ENCODE measurements around the gene ARIH2.

ARIH2 gene

DNA sequence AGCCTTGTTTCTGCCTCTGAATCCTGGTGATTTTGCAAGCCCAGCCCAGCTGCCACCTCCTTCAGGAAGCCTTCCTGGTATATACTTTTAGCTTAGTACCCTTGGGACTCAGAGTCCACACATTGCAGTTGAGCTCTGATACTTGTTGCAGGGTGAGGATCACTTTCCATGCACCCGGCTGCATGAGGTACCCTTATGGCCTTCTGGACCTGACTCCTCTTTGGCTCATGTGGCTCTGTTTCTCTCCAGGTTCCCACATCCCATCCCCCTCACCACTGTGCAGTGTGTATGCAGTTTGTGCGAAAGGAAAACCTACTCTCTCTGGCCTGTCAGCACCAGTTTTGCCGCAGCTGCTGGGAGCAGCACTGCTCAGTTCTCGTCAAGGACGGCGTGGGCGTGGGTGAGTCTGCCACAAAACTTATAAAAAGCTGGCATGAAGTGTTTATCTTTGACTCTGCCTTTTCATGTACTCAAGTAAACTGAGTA is 48.3 kb downstream of the ARIH2 start:
- Histone ChIP-seq H3K4me3 (ENCODE audit: low read length) (no peak overlapping the region), H3K27me3 (replicated peaks; ENCODE audit: insufficient read depth, low read length) (no peaks in the 10 kb centered on the region), H3K27ac (ENCODE audit: low read length) (peak overlapping the region; percentile 42; the same call in 1 of the 2 replicates), H3K4me1 (ENCODE audit: low read length) (peaks cover 9% of the 10 kb centered on the region; the same call in 1 of the 2 replicates), H4K20me1 (ENCODE audit: insufficient read depth, low read length) (0 out of 2 replicates have a peak, but pooled peaks cover 4% of the 10 kb centered on the region), H2AFZ (ENCODE audit: low read length) (no peak overlapping the region), H3F3A (ENCODE audit: insufficient read depth, low read length) (peaks cover 5% of the 10 kb centered on the region; the same call in 1 of the 2 replicates), H3K9me2 (replicated peaks; ENCODE audit: insufficient read depth, low read length) (no peaks in the 10 kb centered on the region), H3K4me2 (ENCODE audit: low read depth, low read length) (no peak overlapping the region), H3K9me3 (replicated peaks; ENCODE audit: insufficient read depth, low read length) (no peaks in the 10 kb centered on the region), H3K36me3 (replicated peaks; ENCODE audit: insufficient read depth, low read length) (peaks cover 3% of the 10 kb centered on the region; the same call in 1 of the 2 replicates), H3K79me2 (ENCODE audit: low read length) (peaks cover 3% of the 10 kb centered on the region; the same call in 1 of the 2 replicates), H3K9ac (ENCODE audit: low read length) (no peak overlapping the region)
- TF ChIP-seq, protein P1, sequence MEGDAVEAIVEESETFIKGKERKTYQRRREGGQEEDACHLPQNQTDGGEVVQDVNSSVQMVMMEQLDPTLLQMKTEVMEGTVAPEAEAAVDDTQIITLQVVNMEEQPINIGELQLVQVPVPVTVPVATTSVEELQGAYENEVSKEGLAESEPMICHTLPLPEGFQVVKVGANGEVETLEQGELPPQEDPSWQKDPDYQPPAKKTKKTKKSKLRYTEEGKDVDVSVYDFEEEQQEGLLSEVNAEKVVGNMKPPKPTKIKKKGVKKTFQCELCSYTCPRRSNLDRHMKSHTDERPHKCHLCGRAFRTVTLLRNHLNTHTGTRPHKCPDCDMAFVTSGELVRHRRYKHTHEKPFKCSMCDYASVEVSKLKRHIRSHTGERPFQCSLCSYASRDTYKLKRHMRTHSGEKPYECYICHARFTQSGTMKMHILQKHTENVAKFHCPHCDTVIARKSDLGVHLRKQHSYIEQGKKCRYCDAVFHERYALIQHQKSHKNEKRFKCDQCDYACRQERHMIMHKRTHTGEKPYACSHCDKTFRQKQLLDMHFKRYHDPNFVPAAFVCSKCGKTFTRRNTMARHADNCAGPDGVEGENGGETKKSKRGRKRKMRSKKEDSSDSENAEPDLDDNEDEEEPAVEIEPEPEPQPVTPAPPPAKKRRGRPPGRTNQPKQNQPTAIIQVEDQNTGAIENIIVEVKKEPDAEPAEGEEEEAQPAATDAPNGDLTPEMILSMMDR (IDR thresholded peaks at IDR 0.05; ENCODE audit: low read length): no peak
- TF ChIP-seq EZH2phosphoT487 (IDR thresholded peaks at IDR 0.05; ENCODE audit: low read length) (no peak), EZH2 (optimal IDR thresholded peaks at IDR 0.05; ENCODE audit: low read depth, low read length) (no peak)
- no peak for DNase-seq

DNA sequence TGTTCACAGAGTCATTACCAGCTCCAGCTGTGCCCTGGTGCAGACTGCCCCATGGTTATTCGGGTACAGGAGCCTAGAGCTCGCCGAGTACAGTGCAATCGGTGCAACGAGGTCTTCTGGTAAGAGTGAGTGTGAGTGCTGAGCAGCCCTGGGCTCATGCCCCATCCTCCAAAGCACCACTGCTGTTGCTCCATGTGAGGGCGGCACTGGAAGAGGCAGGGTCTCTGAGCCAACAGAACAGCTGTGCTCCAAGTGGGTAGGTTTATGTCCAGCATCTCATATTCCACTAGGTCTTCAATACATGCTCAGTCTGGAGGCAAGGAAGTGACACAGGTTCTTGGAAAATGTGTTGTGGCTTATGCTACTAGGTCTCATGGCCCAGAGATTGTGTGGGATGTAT is 51.9 kb downstream of the ARIH2 start:
- no peak for DNase-seq
- Histone ChIP-seq H3K27me3 (replicated peaks; ENCODE audit: insufficient read depth, low read length) (no peaks in the 10 kb centered on the region), H3K4me1 (ENCODE audit: low read length) (peaks cover 24% of the 10 kb centered on the region), H3K9me2 (replicated peaks; ENCODE audit: insufficient read depth, low read length) (no peaks in the 10 kb centered on the region), H3K9ac (ENCODE audit: low read length) (no peak overlapping the region), H4K20me1 (ENCODE audit: insufficient read depth, low read length) (0 out of 2 replicates have a peak, but pooled peaks cover 4% of the 10 kb centered on the region), H3K4me3 (ENCODE audit: low read length) (no peak overlapping the region), H2AFZ (ENCODE audit: low read length) (no peak overlapping the region), H3K36me3 (replicated peaks; ENCODE audit: insufficient read depth, low read length) (peaks cover 7% of the 10 kb centered on the region; the same call in 1 of the 2 replicates), H3K4me2 (ENCODE audit: low read depth, low read length) (no peak overlapping the region), H3K27ac (ENCODE audit: low read length) (no peak overlapping the region), H3K79me2 (ENCODE audit: low read length) (peaks cover 3% of the 10 kb centered on the region; the same call in 1 of the 2 replicates), H3K9me3 (replicated peaks; ENCODE audit: insufficient read depth, low read length) (no peaks in the 10 kb centered on the region), H3F3A (ENCODE audit: insufficient read depth, low read length) (peaks cover 5% of the 10 kb centered on the region; the same call in 1 of the 2 replicates)
- TF ChIP-seq EZH2phosphoT487 (IDR thresholded peaks at IDR 0.05; ENCODE audit: low read length): no peak
- TF ChIP-seq, protein P1 (IDR thresholded peaks at IDR 0.05; ENCODE audit: low read length): no peak
- TF ChIP-seq EZH2 (optimal IDR thresholded peaks at IDR 0.05; ENCODE audit: low read depth, low read length): no peak

DNA sequence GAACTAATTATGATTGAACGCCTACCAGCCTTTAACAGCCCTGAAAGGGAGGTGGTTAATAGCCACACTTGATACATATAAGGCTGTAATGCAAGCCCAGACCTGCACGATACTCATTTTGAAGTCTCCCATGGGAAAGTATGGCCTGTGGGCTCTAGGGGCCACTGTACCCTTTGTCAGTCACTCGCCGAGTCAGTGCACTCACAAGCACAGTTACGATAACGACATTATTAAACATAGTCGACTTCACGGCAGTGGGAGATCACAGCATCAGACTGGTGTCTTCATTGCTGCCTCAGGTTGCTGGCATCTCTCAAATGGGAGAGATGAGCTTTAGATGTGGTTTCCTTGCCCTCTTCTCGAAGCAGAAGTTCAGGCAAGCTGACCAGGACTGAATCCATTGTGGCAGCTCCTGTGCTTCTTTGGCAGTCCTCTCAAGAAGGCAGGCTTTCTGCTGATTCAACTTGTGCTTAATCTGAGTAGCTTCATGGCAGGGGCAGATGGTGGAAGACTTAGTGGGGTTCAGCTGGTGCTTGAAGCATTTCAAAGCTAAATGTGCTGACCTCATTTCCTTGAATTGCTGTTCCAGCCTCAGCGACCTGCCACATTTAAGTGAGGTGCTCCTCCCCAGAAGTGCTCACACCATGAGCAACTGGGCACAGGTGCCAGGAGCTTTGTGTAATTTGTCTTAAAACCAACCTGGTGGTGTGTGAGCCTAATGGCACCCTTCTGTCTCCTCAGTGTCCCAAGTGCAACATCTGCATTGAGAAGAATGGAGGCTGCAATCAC is 55.6 kb downstream of the ARIH2 start:
- H3K4me2 ChIP-seq (ENCODE audit: low read depth, low read length): no peak overlapping the region
- H3K79me2 ChIP-seq (ENCODE audit: low read length): 0 out of 2 replicates have a peak, but pooled peaks cover 3% of the 10 kb centered on the region
- no peak overlapping the region for H3K9ac ChIP-seq (ENCODE audit: low read length)
- peaks cover 15% of the 10 kb centered on the region for H3K4me1 ChIP-seq (ENCODE audit: low read length)
- peak overlapping the region; percentile 48; the same call in 1 of the 2 replicates for H3K27ac ChIP-seq (ENCODE audit: low read length)
- no peaks in the 10 kb centered on the region for H4K20me1 ChIP-seq (ENCODE audit: insufficient read depth, low read length)
- no peaks in the 10 kb centered on the region for H3K9me3 ChIP-seq (replicated peaks; ENCODE audit: insufficient read depth, low read length)
- TF ChIP-seq EZH2phosphoT487 (IDR thresholded peaks at IDR 0.05; ENCODE audit: low read length) (no peak), EZH2 (optimal IDR thresholded peaks at IDR 0.05; ENCODE audit: low read depth, low read length) (no peak)
- TF ChIP-seq, protein P1 (IDR thresholded peaks at IDR 0.05; ENCODE audit: low read length): no peak
- H3K36me3 ChIP-seq (replicated peaks; ENCODE audit: insufficient read depth, low read length): 0 out of 2 replicates have a peak, but pooled peaks cover 7% of the 10 kb centered on the region
- no peaks in the 10 kb centered on the region for H3F3A ChIP-seq (ENCODE audit: insufficient read depth, low read length)
- peak; percentile 83 for DNase-seq
- H3K9me2 ChIP-seq (replicated peaks; ENCODE audit: insufficient read depth, low read length): no peaks in the 10 kb centered on the region
- H2AFZ ChIP-seq (ENCODE audit: low read length): no peak overlapping the region
- H3K4me3 ChIP-seq (ENCODE audit: low read length): no peak overlapping the region
- H3K27me3 ChIP-seq (replicated peaks; ENCODE audit: insufficient read depth, low read length): no peaks in the 10 kb centered on the region
